ENCODE data around the gene CAT.

DNA sequence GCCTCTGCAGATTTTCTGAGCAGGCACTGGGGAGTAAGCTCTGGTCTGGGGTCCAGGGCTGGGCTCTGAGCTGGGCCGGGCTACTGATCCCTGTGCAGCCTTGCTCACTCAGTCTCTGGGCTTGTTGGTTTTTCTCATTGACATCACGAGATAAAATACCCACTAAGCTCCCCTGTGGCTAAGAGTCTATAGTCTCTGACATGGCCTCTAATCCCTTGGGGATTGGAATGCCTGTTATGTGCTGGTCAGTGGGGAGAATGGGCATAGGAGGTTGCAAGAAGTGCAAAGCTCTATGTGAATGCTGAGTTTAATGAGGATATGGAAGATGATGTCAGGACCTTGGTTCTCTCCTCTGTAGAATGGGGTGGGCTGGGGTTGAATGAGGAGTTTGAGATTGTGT lies 51.6 kb downstream of the CAT start:
- TF ChIP-seq POLR2A (IDR thresholded peaks at IDR 0.05) (no peak), CTCF (IDR thresholded peaks at IDR 0.05 in 4 of 5, conservative IDR thresholded peaks at IDR 0.05 in 1 of 5) (no peak)

Measured in gastrocnemius medialis (tissue), 4 donors.